WTC11 (cell line): ENCODE measurements around the gene SOD1. TPM values are rescaled to one million over a fixed set of nuclear protein-coding genes. Genes with fewer than 3 reads are reported as not detected.

Source experiments
- ATAC-seq: fragments of 200-7000 bp; cut with Tn5 transposase; 2 replicates; pipeline ENCODE4 v1.10.0; 2021; ENCODE audit warnings: mild to moderate bottlenecking, moderate library complexity
- CTCF ChIA-PET: fragments of 300-600 bp; sonication (Branson Sonifier 250); formaldehyde crosslinking; loops from one replicate; lab custom pipeline; 2021; ENCODE audit warnings: antibody characterized with exemption; lab: Charles Lee
- POLR2A ChIA-PET: fragments of 350-600 bp; sonication (Branson Sonifier 250); formaldehyde crosslinking; loops from one replicate; lab custom pipeline; 2021; ENCODE audit warnings: antibody characterized with exemption; lab: Charles Lee
- DNase-seq: peaks from one replicate; pipeline ENCODE4 v3.0.0; 2021; ENCODE audit warnings: low spot score
- H3K27ac Mint-ChIP-seq: 2 replicates; pipeline ENCODE4 v1.8.0; 2021; ENCODE audit warnings: mixed read lengths
- H3K27me3 Mint-ChIP-seq: 2 replicates; pipeline ENCODE4 v1.8.0; 2021; ENCODE audit warnings: low read depth, mild to moderate bottlenecking, moderate library complexity, mixed read lengths
- H3K36me3 Mint-ChIP-seq: 2 replicates; pipeline ENCODE4 v1.8.0; 2021; ENCODE audit warnings: mixed read lengths
- H3K4me1 Mint-ChIP-seq: 2 replicates; pipeline ENCODE4 v1.8.0; 2022; ENCODE audit warnings: mixed read lengths
- H3K4me3 Mint-ChIP-seq: 2 replicates; pipeline ENCODE4 v1.8.0; 2021; ENCODE audit warnings: mild to moderate bottlenecking, moderate library complexity, mixed read lengths
- H3K9me3 Mint-ChIP-seq: 2 replicates; pipeline ENCODE4 v1.8.0; 2021; ENCODE audit warnings: mixed read lengths
- ATF2 ChIP-seq: sonication (generic); formaldehyde crosslinking; IDR thresholded peaks from 2 replicates; pipeline ENCODE4 v1.8.1; 2022; ENCODE audit warnings: low read depth, missing genetic modification reagents, borderline replicate concordance
- CBFB ChIP-seq: sonication (generic); formaldehyde crosslinking; IDR thresholded peaks from 2 replicates; pipeline ENCODE4 v1.8.1; 2022; ENCODE audit warnings: mild to moderate bottlenecking, low read depth, missing genetic modification reagents
- CTCF ChIP-seq: fragments of 200-600 bp; IDR thresholded peaks from 2 replicates; pipeline ENCODE4 v1.8.0; 2022; ENCODE audit warnings: antibody characterized with exemption
- ELF4 ChIP-seq: sonication (generic); formaldehyde crosslinking; IDR thresholded peaks from 2 replicates; pipeline ENCODE4 v1.8.1; 2022; ENCODE audit warnings: low read depth, mild to moderate bottlenecking, moderate library complexity, missing genetic modification reagents
- FOXK1 ChIP-seq: sonication (generic); formaldehyde crosslinking; IDR thresholded peaks from 2 replicates; pipeline ENCODE4 v1.8.0; 2022; ENCODE audit warnings: mild to moderate bottlenecking, moderate library complexity, missing genetic modification reagents
- FOXP1 ChIP-seq: sonication (generic); formaldehyde crosslinking; IDR thresholded peaks from 2 replicates; pipeline ENCODE4 v1.8.0; 2022; ENCODE audit warnings: missing genetic modification reagents, mild to moderate bottlenecking, moderate library complexity, borderline replicate concordance
- IRF2 ChIP-seq: sonication (generic); formaldehyde crosslinking; IDR thresholded peaks from 2 replicates; pipeline ENCODE4 v1.8.0; 2022; ENCODE audit warnings: low read depth, missing genetic modification reagents, borderline replicate concordance
- KAT7 ChIP-seq: sonication (generic); formaldehyde crosslinking; IDR thresholded peaks from 2 replicates; pipeline ENCODE4 v1.8.1; 2023; ENCODE audit warnings: missing genetic modification reagents, mild to moderate bottlenecking, borderline replicate concordance
- NFE2L1 ChIP-seq: sonication (generic); formaldehyde crosslinking; IDR thresholded peaks from 2 replicates; pipeline ENCODE4 v1.8.1; 2023; ENCODE audit warnings: missing genetic modification reagents
- OVOL2 ChIP-seq: fragments of 250-450 bp; sonication (Bioruptor Pico); IDR thresholded peaks from 2 replicates; pipeline ENCODE4 v1.9.0; 2021; ENCODE audit warnings: mild to moderate bottlenecking, borderline replicate concordance
- SMAD3 ChIP-seq: sonication (generic); formaldehyde crosslinking; IDR thresholded peaks from 2 replicates; pipeline ENCODE4 v1.8.0; 2022; ENCODE audit warnings: missing genetic modification reagents, mild to moderate bottlenecking, borderline replicate concordance
- SP1 ChIP-seq: sonication (generic); formaldehyde crosslinking; conservative IDR thresholded peaks from 2 replicates; pipeline ENCODE4 v1.8.1; 2022; ENCODE audit warnings: missing genetic modification reagents
- ZNF121 ChIP-seq: sonication (generic); formaldehyde crosslinking; IDR thresholded peaks from 2 replicates; pipeline ENCODE4 v1.8.0; 2023; ENCODE audit warnings: missing genetic modification reagents
- ZNF138 ChIP-seq: sonication (generic); formaldehyde crosslinking; conservative IDR thresholded peaks from 2 replicates; pipeline ENCODE4 v1.8.1; 2022; ENCODE audit warnings: mild to moderate bottlenecking, moderate library complexity, missing genetic modification reagents
- ZNF263 ChIP-seq: sonication (generic); formaldehyde crosslinking; IDR thresholded peaks from 2 replicates; pipeline ENCODE4 v1.8.1; 2022; ENCODE audit warnings: low read depth, mild to moderate bottlenecking, moderate library complexity, missing genetic modification reagents
- ZNF317 ChIP-seq: sonication (generic); formaldehyde crosslinking; IDR thresholded peaks from 2 replicates; pipeline ENCODE4 v1.8.1; 2023; ENCODE audit warnings: low read depth, mild to moderate bottlenecking, moderate library complexity, missing genetic modification reagents, borderline replicate concordance
- ZNF416 ChIP-seq: fragments of 250-450 bp; sonication (Bioruptor Pico); IDR thresholded peaks from 2 replicates; pipeline ENCODE4 v1.9.0; 2021; ENCODE audit warnings: mild to moderate bottlenecking, inconsistent platforms
- ZNF423 ChIP-seq: fragments of 250-450 bp; sonication (Bioruptor Pico); IDR thresholded peaks from 2 replicates; pipeline ENCODE4 v2.1.2; 2022; ENCODE audit warnings: mild to moderate bottlenecking, moderate library complexity
- ZNF512 ChIP-seq: sonication (generic); formaldehyde crosslinking; IDR thresholded peaks from 2 replicates; pipeline ENCODE4 v1.8.1; 2022; ENCODE audit warnings: missing genetic modification reagents, borderline replicate concordance
- ZNF671 ChIP-seq: fragments of 250-450 bp; sonication (Bioruptor Pico); IDR thresholded peaks from 2 replicates; pipeline ENCODE4 v1.8.0; 2021; ENCODE audit warnings: mild to moderate bottlenecking
- total RNA-seq: library from RNA; stranded (reverse); gene quantifications from 3 replicates; pipeline ENCODE4 v1.2.3, GENCODE V29; 2021
- TF ChIP-seq, protein P1 (sequence below): sonication (generic); formaldehyde crosslinking; IDR thresholded peaks from 2 replicates; pipeline ENCODE4 v1.8.0; 2022; ENCODE audit warnings: mild to moderate bottlenecking, missing genetic modification reagents
- TF ChIP-seq, protein P2 (sequence below): sonication (generic); formaldehyde crosslinking; IDR thresholded peaks from 2 replicates; pipeline ENCODE4 v1.8.0; 2022; ENCODE audit warnings: mild to moderate bottlenecking, missing genetic modification reagents
- TF ChIP-seq, protein P3 (sequence below): fragments of 250-450 bp; sonication (Bioruptor Pico); conservative IDR thresholded peaks from 2 replicates; pipeline ENCODE4 v1.9.0; 2021; ENCODE audit warnings: mild to moderate bottlenecking

The SOD1 gene
- total RNA-seq, 1 experiment from 2014 or later = 181 TPM

GRCh38 chr21:31671146-31671716, 11.7 kb downstream of the SOD1 start (continued):
- TF ChIP-seq ZNF263 = no peak
- TF ChIP-seq ZNF671 (CRISPR knock-in tag) = no peak
- TF ChIP-seq FOXK1 (CRISPR knock-in tag) = no peak
- TF ChIP-seq ZNF512 = no peak
- no peak for TF ChIP-seq CBFB (CRISPR knock-in tag)

- Mint-ChIP-seq H3K9me3 (no peaks in the 10 kb centered on the region), H3K4me1 (peaks cover 40% of the 10 kb centered on the region), H3K27me3 (no peaks in the 10 kb centered on the region), H3K27ac (no peak overlapping the region), H3K36me3 (peaks cover 20% of the 10 kb centered on the region), H3K4me3 (no peak overlapping the region)
- ChIA-PET POLR2A (no interaction called here), CTCF (no interaction called here)
- ATAC-seq (peak; percentile 17), DNase-seq (no peak)
- TF ChIP-seq SP1 (CRISPR knock-in tag) (no peak), ELF4 (CRISPR knock-in tag) (no peak), ZNF423 (no peak), SMAD3 (CRISPR knock-in tag) (no peak), ZNF121 (CRISPR knock-in tag) (no peak), CTCF (no peak), ATF2 (CRISPR knock-in tag) (no peak), ZNF416 (no peak), IRF2 (CRISPR knock-in tag) (no peak), KAT7 (CRISPR knock-in tag) (no peak), ZNF138 (CRISPR knock-in tag) (no peak), OVOL2 (CRISPR knock-in tag) (no peak), ZNF317 (no peak), NFE2L1 (no peak), FOXP1 (CRISPR knock-in tag) (no peak)
- TF ChIP-seq, protein P1, sequence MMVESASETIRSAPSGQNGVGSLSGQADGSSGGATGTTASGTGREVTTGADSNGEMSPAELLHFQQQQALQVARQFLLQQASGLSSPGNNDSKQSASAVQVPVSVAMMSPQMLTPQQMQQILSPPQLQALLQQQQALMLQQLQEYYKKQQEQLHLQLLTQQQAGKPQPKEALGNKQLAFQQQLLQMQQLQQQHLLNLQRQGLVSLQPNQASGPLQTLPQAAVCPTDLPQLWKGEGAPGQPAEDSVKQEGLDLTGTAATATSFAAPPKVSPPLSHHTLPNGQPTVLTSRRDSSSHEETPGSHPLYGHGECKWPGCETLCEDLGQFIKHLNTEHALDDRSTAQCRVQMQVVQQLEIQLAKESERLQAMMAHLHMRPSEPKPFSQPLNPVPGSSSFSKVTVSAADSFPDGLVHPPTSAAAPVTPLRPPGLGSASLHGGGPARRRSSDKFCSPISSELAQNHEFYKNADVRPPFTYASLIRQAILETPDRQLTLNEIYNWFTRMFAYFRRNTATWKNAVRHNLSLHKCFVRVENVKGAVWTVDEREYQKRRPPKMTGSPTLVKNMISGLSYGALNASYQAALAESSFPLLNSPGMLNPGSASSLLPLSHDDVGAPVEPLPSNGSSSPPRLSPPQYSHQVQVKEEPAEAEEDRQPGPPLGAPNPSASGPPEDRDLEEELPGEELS = no peak
- TF ChIP-seq, protein P2, sequence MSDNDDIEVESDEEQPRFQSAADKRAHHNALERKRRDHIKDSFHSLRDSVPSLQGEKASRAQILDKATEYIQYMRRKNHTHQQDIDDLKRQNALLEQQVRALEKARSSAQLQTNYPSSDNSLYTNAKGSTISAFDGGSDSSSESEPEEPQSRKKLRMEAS (CRISPR knock-in tag) = no peak
- TF ChIP-seq, protein P3, sequence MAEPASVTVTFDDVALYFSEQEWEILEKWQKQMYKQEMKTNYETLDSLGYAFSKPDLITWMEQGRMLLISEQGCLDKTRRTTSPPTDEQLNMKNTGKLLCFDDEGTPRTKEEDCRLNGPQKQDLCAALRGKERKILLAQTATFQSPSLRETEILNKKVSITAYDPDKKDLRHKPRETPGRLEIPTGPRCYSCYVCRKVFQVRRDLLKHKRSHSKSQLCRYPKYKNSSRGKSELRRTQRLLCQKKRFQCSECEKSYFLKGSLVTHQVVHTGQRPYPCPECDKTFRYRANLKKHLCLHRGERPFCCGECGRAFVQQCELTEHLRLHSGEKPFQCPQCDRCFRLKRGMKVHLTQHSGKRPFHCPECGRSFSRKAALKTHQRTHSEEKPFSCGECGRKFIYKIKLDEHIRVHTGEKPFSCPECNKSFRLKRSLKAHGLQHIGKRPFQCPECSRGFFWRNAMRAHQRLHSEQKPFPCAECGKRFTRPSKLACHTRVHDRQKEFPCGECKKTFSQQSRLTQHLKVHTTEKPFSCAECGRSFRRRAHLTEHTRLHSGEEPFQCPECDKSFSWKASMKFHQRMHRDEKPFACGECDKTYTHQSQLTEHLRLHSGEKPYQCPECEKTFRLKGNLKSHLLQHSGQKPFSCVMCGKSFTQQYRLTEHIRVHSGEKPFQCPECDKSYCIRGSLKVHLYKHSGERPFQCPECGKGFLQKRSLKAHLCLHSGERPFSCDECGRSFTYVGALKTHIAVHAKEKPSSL (CRISPR knock-in tag) = no peak
These were observed 12.4 kb downstream of the SOD1 start for GRCh38 chr21:31671931-31672330.
